ENCODE results near the gene CHL1.

Gene CHL1

DNA sequence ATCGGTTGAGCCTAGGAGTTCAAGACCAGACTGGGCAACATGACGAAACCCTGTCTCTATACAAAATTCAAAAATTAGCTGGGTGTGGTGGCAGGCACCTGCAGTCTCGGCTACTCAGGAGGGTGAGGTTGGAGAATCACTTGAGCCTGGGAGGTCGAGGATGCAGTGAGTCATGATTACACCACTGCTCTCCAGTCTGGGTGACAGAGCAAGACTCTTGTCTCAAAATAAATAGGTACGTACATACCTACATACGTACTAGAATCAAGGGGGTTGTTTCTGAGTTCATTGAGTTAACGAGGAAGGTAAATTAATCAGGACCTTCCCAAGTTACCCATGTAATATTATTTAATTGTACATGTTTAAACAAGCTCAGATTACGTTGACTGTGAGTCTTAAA is 97.5 kb downstream of the CHL1 start:
- Histone ChIP-seq H4K20me1 (no peaks in the 10 kb centered on the region), H3K4me3 (no peak overlapping the region), H3K36me3 (no peaks in the 10 kb centered on the region), H3K4me1 (peaks cover 20% of the 10 kb centered on the region), H3K27me3 (no peaks in the 10 kb centered on the region), H3K9me3 (no peaks in the 10 kb centered on the region), H3K9ac (no peak overlapping the region), H3K27ac (no peak overlapping the region), H3K4me2 (no peak overlapping the region)
- TF ChIP-seq Cebpa-rat (IDR thresholded peaks at IDR 0.05): no peak

DNA sequence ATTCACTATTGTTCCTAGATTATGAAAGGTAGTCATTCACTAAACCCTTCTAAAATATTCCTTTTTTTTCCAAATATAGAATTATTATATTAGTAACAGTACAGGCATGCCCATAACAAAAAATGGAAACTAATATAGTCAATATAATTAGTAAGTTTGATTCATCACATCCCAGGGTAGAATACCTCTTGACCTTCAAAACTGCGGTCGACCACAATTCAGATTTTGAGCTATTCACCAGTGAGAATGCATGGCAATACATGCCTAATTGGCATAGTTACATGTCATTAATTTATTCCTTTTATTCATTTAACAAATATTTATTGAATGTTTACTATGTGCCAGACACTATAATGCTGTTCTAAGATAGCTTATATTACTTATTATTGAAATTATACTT is 98.0 kb downstream of the CHL1 start:
- TF ChIP-seq Cebpa-rat (IDR thresholded peaks at IDR 0.05): no peak
- Histone ChIP-seq H3K4me2 (no peak overlapping the region), H3K9ac (no peak overlapping the region), H3K4me3 (no peak overlapping the region), H3K36me3 (no peaks in the 10 kb centered on the region), H3K27me3 (no peaks in the 10 kb centered on the region), H3K4me1 (peaks cover 20% of the 10 kb centered on the region), H4K20me1 (no peaks in the 10 kb centered on the region), H3K9me3 (no peaks in the 10 kb centered on the region), H3K27ac (no peak overlapping the region)

DNA sequence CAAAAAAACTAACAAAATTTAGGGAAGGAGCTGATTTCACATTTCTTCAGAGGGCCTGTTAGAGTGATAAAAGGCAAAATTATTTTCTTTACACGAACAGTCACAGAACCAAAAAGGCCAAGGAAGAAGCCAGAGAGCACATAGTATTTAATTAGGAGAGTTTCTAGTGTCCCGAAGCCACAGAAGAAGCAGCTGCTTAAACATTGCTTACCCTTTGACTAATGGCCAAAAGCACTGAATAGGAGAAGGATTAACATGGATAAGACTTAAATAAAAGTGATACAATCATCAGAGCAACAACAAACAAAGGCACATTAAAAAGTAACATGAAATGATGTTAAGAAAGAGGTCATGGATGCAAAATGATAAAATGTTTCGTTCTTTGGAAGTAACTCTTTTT is 98.6 kb downstream of the CHL1 start:
- no peaks in the 10 kb centered on the region for H3K27me3 ChIP-seq
- H4K20me1 ChIP-seq: no peaks in the 10 kb centered on the region
- H3K4me1 ChIP-seq: peaks cover 15% of the 10 kb centered on the region
- no peaks in the 10 kb centered on the region for H3K9me3 ChIP-seq
- no peak for TF ChIP-seq Cebpa-rat (IDR thresholded peaks at IDR 0.05)
- no peak overlapping the region for H3K9ac ChIP-seq
- H3K4me2 ChIP-seq: no peak overlapping the region
- no peaks in the 10 kb centered on the region for H3K36me3 ChIP-seq
- H3K4me3 ChIP-seq: no peak overlapping the region
- H3K27ac ChIP-seq: no peak overlapping the region

DNA sequence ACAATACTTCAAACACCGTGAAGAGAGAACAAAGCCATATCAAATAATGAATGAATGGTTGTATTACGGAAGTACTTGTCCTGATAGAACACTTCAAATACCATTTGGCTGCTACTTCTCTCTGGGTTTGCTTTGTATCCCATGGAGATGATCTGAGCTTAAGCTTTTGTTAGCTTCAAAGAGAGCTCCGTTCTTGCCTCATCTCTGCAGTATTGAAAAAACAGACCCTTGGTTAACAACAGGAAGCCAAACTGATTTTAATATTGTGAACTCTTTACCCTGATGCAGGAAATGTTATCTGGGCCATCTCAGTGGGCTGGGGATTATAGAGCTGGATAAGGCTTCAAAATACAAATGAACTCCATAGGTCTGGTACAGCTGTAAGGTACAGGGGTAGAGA is 101.0 kb downstream of the CHL1 start:
- Histone ChIP-seq H3K9me3 (no peaks in the 10 kb centered on the region), H4K20me1 (no peaks in the 10 kb centered on the region), H3K9ac (no peak overlapping the region), H3K36me3 (no peaks in the 10 kb centered on the region), H3K4me2 (peak overlapping the region; percentile 57), H3K27ac (no peak overlapping the region), H3K27me3 (no peaks in the 10 kb centered on the region), H3K4me1 (peaks cover 12% of the 10 kb centered on the region), H3K4me3 (no peak overlapping the region)
- TF ChIP-seq Cebpa-rat (IDR thresholded peaks at IDR 0.05): no peak

DNA sequence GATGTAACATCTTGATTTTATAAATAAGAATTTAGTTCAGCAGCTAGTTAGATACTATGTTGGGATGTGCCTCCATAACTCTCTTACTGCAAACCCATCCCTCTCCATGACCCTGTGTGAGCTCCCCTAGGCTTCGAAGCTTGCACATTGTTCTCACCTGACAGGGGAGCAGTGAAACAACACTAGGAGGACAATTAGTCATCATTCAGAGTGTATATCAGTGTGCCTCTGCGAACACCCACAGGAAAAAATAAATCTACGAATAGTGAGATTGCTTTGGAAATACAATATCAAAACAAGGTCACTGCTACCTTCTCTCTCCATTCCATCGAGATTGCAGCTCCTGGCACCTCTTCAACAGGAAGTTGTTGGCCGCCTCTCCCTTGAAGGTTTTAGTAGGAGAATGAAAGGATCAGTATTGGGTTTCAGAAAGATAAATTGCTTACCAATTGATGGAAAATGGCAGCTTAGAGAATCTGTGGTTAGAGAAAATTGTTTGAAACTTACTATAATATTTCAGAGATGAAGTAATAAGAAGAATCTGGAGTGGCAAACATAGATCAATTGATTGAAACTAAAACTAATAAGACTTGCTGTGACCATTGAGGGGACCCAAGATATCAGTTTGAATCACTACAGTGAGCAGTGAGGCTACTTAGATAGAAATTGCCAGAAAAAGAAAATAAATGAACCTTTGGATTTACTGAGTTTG is 103.2 kb downstream of the CHL1 start:
- Histone ChIP-seq H3K4me2 (no peak overlapping the region), H4K20me1 (no peaks in the 10 kb centered on the region), H3K4me3 (no peak overlapping the region), H3K27ac (no peak overlapping the region), H3K36me3 (no peaks in the 10 kb centered on the region), H3K4me1 (peaks cover 12% of the 10 kb centered on the region), H3K9me3 (no peaks in the 10 kb centered on the region), H3K27me3 (no peaks in the 10 kb centered on the region), H3K9ac (no peak overlapping the region)
- no peak for TF ChIP-seq Cebpa-rat (IDR thresholded peaks at IDR 0.05)

DNA sequence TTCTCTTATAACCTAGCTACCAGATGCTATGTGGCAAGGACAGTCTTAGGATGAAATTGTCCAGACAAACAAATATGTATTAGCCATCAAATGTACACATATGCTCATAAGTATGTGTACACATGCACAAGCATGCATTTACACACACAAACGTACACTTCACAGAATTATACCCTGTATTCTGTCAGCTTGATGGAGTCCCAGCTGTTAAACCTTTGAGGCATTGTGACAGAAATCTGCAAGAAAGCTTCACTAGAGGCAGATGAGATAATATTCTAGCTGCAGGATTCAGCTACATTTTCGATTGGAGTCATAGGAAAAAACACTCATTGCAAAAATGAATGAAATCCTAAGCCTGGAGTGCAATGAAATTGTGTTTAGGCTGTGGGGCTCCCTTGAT is 110.6 kb downstream of the CHL1 start:
- no peak overlapping the region for H3K4me3 ChIP-seq
- H3K36me3 ChIP-seq: no peaks in the 10 kb centered on the region
- no peak overlapping the region for H3K9ac ChIP-seq
- H3K27me3 ChIP-seq: no peaks in the 10 kb centered on the region
- H3K4me1 ChIP-seq: no peaks in the 10 kb centered on the region
- no peak overlapping the region for H3K4me2 ChIP-seq
- peaks cover 6% of the 10 kb centered on the region; the same call in 1 of the 2 replicates for H3K9me3 ChIP-seq
- no peaks in the 10 kb centered on the region for H4K20me1 ChIP-seq
- no peak overlapping the region for H3K27ac ChIP-seq
- TF ChIP-seq Cebpa-rat (IDR thresholded peaks at IDR 0.05): no peak

DNA sequence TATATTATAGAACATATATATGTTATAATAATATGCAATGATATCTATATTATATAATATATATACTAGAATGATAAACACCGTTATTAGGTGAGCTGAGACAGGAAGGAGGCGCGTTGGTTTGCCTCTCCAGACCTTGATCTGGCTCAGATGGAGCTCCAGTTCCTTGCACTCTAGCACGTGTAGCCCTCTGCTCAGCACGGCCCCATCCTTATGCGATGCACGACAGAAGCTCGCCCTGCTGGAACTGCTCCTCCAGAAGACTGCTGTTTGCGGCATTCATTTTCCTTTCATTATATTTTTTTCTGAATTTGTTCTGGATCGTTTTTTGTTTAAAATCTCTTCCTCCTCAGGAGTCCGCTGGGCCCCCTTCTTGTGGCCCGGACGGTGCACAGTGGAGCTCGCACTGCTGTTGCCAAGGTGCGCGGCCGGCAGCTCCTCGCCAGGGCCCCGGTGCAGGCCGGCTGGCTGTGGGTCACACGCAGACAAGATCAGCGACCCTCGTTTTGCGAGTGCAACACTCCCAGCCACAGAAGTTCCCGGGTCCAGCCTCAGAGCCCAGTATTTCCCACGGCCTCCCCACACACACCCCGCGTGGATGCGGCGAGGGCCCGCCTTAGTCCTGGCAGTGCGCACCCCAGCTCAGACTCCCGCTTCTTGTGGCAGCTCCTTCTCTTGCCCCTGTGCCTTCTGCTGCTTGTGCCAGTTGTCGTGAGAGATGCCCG is 112.2 kb downstream of the CHL1 start:
- Histone ChIP-seq H3K4me1 (no peaks in the 10 kb centered on the region), H3K9me3 (peaks cover 6% of the 10 kb centered on the region; the same call in 1 of the 2 replicates), H3K4me2 (no peak overlapping the region), H3K36me3 (no peaks in the 10 kb centered on the region), H3K27me3 (no peaks in the 10 kb centered on the region), H3K4me3 (no peak overlapping the region), H3K9ac (no peak overlapping the region), H3K27ac (no peak overlapping the region), H4K20me1 (no peaks in the 10 kb centered on the region)
- no peak for TF ChIP-seq Cebpa-rat (IDR thresholded peaks at IDR 0.05)

DNA sequence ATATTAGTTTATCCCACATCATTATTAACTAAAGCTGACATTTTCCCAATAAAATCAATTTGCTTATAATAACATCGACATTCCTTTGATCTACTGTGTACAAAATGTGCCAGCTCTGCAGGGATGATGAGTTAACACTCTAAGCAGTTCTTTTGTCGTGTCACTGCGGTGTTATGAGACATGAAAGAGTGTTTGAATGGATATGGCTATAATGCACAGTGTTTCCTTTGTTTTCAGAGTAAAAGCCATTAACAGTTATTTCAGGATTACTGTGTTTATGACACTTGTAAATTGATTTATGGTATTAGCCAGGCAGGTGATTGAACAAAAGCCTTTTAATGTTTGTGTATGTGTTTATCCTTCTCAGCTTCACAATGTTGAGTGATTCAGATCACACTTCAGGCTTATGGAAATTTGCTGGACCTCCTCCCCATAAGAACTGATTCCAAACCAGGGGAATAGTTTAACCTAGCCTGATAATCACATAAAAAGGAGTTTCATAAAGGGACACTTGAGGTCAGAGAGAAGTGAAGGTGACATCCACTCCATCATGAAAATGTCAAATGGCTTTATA is 115.7 kb downstream of the CHL1 start:
- Histone ChIP-seq H3K4me3 (no peak overlapping the region), H3K9me3 (peaks cover 6% of the 10 kb centered on the region; the same call in 1 of the 2 replicates), H4K20me1 (no peaks in the 10 kb centered on the region), H3K4me1 (no peaks in the 10 kb centered on the region), H3K4me2 (no peak overlapping the region), H3K36me3 (no peaks in the 10 kb centered on the region), H3K27ac (no peak overlapping the region), H3K27me3 (no peaks in the 10 kb centered on the region), H3K9ac (no peak overlapping the region)
- no peak for TF ChIP-seq Cebpa-rat (IDR thresholded peaks at IDR 0.05)

DNA sequence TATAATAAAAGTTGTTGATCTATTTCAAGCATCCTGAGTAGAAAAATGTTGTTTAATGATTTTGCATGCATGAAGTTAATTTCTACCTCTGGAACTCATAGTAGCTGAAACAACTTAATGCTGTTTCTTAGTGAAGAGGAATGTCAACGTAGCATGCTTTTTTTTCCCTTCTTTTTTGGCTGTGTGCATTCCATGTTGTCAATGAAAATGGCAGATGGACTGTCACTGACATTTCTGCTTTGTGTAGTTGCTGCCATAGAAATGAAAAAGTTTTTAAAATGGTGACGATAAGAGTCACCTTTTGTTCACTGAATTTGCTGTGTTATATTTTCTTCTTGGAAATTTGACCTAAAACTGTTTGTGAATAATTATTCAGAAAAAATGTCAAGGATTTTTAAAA is 116.3 kb downstream of the CHL1 start:
- no peak for TF ChIP-seq Cebpa-rat (IDR thresholded peaks at IDR 0.05)
- H3K27me3 ChIP-seq: no peaks in the 10 kb centered on the region
- no peaks in the 10 kb centered on the region for H3K36me3 ChIP-seq
- H3K27ac ChIP-seq: no peak overlapping the region
- H3K9me3 ChIP-seq: peaks cover 6% of the 10 kb centered on the region; the same call in 1 of the 2 replicates
- no peaks in the 10 kb centered on the region for H3K4me1 ChIP-seq
- no peak overlapping the region for H3K4me3 ChIP-seq
- H4K20me1 ChIP-seq: no peaks in the 10 kb centered on the region
- H3K9ac ChIP-seq: no peak overlapping the region
- no peak overlapping the region for H3K4me2 ChIP-seq

DNA sequence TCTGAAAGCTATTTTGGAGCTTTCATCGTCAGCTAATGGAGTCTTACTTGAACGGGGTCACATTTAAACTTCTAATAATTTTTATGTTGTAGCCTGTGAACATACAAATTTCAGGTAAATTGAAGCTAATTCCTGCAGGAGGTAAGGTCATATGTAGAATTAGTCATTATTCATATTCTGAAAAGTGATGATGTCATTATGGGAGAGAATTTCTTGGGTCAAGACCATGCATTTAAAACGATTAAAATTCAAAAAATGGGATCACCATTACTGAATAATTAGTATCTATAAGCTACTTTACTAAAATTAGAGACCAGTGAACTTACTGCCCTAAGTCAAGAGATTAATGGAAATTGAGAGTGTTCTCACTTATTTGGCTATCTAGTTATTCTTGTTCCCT is 120.4 kb downstream of the CHL1 start:
- Histone ChIP-seq H3K27me3 (no peaks in the 10 kb centered on the region), H3K27ac (no peak overlapping the region), H3K4me3 (no peak overlapping the region), H4K20me1 (no peaks in the 10 kb centered on the region), H3K4me2 (no peak overlapping the region), H3K9me3 (no peaks in the 10 kb centered on the region), H3K4me1 (no peaks in the 10 kb centered on the region), H3K9ac (no peak overlapping the region), H3K36me3 (no peaks in the 10 kb centered on the region)
- TF ChIP-seq Cebpa-rat (IDR thresholded peaks at IDR 0.05): no peak

All from BLaER1 (cell line).